GM21737 (cell line): ENCODE measurements around the gene SLC43A1.

ENCODE experiments used
- ATAC-seq: cut with Tn5 transposase; IDR thresholded peaks from one replicate; pipeline ENCODE4 v1.9.1; 2021; ENCODE audit warnings: mild to moderate bottlenecking, moderate library complexity; ENCODE audit not compliant: unreplicated experiment

Gene SLC43A1

DNA sequence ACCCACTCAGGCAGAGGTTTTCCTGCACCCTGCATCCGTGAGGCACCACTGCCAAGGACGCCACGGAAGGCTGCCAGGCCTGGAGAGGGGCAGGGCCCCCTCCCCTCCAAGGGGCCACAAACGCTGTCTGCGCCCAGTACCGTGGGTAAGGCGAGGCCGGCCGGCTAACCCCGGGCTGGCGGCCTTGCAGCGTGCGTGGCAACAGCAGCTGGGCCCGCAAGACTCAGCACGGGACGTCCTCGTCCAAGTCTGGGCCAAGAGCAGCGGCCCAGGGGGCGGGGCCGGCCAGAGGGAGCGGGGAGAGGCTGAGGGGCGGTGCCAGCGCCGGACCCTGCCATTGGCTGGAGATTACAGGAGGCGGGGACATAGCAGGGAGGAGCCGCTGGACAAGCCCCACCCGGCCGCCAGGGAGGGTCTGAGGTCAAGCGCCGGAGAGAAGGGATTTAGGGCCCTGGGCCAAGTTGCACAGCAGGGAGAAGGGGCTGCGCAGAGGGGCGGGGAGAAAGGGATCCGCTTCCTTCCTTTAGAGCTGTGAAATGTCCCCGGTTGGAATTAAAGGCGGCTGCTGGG, 16.0 kb downstream of the SLC43A1 start:
- peak; percentile 98 for ATAC-seq

DNA sequence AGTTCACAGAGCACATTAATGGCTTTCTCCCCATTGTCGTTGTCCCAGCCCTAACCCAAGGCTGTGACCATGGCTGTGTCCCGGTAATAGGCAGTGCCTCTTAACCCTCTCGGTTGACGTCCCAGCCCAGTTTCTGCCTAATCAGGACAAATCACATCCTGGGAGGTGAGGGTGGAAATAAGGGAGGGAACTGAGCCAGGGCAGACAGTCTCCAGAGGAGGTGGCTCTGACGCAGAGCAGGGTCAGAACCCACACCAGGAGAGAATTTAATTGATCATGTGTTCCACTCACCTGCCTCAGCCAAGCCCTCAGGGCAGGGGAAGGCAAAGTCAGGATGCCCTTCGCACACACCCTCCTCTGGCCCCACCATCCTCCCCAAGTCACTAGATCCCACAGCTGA, 17.0 kb downstream of the SLC43A1 start:
- ATAC-seq, result no peak

DNA sequence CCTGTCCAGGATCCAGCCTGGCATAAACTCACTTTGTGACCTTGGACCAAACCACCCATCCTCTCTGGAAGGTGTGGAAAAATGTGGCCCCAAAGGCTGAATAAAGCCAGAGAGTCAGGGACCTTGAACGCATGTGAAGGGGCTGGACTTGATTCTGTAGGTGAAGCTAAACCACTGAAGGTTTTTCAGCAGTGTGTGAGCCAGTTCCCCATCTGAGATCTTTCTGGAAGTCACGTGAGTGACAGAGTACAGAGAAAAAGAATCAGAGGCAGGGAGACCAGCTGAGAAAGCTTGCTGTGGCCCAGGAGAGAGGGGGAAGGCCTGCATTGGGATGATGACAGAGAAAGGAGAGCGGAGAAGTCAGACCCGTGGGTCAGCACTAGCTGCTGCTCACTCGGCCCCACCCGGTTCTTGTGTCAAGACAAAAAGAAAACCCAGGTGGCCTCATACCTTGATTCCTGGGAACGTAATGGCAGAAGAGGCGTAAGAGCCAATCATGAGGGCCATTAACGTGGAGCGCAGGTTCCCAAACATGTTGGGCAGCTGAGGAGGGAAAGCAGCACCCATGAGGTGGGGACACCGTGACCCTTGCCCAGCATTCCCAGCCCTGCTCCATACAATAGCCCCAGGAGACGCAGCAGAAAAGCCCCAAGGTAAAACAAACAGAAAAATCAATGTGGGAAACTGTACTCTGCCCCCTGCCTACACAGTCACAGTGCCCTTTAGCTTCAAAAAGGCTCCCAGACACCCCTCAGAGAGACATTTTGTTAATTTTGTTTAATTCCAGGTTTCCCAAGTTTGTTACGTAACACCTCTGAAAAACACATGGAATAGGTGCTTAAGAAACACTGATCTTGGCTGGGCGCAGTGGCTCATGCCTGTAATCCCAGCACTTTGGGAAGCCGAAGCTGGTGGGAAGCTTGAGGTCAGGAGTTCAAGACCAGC, 17.9 kb downstream of the SLC43A1 start:
- no peak for ATAC-seq

DNA sequence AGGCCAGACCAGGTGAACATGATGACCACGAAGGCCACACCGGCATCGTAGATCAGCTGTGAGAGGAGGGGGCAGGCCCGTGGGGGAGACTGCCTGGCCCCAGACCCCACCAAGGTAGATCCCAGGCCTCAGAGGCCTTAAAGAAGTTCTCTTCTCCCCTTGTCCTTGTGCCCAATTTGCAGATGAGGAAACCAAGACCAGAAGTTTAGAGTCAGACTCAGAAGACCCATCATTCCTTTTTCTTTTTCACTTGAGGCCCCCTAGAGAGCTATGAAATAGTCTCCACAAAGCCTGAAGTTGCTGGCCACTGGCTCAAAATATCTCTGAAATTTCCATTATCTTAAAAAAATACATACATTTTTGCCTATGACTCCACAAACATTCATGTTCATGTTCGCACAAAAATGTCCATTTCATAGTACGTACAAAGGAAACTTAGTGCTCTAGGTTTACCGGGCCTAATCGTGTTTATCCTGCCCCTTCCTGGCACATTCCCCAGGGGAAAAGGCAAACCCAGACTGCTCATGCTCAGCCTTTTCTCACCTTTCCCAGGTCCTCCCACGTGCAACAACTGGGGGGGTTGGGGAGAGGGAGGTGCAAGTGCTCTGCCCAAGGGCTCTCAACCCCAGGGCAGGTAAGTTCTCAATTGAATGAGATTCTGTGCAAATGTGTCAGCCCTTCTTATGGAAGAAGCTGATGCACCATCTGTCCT, 19.2 kb downstream of the SLC43A1 start:
- no peak for ATAC-seq

DNA sequence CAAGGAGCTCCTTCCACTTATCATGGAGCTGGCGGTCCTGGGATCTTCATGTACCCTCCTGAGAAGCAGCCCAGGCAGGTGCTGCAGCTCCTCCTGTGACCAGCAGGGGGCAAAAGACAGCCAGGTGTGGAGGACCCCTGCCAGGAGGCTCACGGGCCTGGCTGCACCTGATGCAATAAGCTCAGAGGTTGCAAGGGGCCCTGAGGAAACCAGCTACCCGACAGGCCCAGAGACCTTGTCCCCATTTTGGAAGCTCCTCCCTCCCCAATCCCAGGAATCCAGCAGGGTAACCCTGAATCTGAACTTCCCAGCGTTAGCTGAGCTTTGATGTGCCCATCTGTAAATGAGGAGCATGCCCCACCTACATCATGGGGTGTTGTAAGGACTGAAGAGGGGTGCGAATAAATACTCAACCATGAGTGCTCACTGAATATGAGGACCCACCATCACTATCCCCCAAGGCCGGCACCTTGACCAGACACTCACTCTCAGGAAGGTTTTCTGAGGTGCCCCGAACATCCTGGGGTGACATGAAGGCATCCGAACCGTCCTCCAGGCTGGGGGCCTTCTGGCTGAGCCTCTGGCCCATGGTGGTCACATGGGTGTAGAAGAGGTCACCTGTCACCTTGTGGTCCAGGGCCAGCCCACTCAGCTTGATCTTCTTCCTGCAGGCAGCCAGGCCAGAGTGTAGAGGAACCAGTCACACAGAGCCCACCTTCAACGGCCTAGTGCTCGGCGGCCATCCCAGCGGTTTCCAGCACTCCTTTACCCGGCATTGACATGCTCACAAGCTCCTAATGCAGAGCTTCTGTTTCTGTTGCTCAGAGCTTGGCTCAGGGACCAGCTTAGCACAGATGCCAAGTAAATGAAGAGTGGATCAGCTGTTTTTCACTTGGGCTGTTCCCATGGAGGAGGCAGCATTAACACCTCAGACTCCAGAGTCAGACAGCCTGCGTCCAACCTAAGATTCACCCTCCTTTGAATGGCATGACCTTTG, 21.7 kb downstream of the SLC43A1 start:
- ATAC-seq, result no peak

DNA sequence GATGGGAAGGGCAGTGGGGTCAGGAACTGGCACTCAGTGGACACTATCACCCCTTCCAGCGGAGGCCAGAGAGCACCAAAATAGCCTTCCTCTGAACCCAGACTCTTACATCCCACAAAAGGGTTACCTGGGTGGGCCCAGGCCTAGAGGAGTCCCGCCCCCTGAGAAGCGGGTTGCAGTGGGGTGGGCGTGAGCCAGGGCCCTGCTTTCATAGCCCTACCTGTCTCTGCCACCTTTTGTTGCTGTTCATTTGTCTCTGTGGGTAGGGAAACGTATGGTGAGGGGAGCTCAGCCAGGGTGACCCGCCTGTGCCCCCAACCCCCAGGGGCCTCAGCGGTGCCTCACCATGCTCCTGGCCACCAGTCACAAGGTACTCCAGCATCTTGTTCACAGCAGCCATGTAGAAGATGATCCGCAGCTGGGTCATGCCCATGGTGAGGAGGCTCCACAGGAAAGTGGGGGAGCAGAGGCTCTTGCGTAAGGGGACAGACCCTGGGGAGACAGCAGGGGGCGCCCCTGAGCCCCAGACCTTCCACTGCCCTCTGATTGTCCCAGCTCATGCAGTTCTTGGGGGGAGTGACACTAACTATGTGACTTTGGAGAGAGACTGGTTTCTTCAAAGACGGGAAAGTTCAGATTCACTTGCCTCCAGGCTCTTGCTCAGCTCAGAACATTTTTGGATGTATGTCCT, 24.0 kb downstream of the SLC43A1 start:
- no peak for ATAC-seq

DNA sequence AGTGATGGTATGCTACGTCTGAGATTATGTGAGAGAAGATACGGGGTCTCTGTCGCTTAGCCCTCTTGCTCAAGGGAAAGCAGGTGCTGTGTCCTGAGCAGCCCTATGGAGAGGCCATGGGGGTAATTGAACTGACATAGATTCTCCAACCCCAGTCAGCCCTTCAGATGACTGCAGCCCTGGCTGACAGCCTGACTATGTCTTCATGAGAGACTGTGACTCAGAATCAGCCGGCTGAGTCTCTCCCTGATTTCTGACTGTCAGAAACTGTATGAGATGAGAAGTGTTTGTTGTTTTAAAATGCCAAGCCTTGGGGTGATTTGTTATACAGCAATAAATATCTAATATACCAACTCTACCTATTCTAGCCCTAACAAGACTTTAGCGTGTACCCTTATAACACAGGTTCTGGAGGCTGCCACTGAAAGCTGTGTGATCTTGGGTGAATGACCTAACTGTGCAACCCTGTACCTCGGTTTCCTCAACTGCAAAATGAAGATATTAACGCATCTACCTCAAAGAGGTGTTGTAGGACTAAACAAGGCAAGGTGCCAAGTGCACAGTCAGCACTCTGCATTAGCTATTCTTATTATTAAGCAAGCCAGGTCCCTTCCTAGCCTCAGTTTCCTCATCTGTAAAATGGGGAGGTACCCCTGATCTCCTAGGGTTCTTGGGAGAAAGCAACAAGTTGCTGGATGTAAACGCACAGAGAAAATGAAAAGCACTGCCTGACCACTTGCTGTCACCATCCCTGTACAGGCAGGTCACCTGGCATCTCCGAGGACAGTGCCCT, 24.9 kb downstream of the SLC43A1 start:
- no peak for ATAC-seq

DNA sequence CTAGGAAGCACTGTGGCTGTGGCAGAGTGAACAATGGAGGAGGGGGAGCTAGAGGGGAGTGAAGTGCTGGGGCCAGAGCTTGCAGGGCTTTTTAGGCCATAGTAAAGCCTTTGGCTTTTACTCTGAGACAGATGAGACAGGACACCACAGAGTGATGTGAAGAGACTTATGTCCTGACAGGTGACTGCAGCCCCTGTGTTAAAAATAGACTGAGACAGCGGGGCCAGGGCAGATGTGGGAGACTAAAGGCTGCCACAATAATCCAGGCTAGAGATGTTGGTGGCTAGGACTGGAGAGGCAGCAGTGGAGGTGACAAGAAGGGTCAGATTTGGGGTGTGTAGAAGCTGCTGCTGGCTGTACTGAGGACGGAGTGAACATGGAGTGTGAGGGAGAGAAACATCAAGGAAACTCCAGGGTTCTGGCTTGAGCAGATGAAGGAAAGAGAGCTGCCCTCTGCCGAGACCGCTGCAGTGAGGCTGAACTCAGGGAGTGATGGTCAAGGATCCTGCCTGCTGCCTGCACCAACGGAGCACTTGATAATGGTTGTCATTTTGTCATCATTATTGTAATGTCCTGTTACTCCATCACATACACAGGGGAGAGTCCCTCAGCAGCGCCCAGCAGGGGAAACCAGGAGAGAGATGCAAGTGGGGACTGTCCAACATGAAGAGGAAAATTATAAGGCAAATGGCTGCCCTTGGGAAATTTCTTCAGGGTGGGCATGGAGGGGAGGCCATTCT, 27.4 kb downstream of the SLC43A1 start:
- no peak for ATAC-seq

DNA sequence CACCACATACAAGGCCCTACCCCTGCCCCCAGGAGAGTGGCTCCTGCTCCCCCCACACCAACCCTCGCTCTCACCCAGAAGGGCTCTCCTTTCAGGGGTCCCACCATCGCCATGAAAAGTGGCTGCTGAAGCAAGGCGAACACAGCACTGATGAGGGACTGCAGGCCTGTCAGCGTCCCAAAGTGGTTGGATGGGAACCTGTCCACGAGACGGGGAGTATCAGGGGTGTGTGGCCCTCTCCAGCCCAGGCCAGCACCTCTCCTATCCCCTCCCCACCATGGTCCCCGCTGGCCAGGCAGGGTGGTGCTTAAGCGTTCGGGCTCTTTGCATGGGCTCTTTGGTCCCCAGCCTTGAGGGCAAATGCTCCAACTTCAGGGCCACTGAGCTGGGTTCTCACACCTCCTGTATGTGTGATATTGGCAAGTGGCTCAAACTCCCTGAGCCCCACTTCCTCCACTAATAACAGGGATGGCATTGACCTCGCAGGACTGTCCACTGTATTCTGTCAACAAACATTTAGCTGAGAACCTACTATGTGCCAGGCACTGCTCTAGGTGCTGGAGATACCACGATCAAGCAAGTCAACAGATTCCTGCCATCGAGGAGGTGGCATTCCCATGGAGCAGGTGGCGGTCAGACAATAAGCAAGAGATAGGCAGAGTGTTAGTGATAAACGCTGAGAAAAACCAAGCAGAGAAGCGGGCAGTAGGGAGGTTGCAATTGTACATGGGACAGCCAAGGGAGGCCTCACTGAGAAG, 28.3 kb downstream of the SLC43A1 start:
- ATAC-seq, result no peak

DNA sequence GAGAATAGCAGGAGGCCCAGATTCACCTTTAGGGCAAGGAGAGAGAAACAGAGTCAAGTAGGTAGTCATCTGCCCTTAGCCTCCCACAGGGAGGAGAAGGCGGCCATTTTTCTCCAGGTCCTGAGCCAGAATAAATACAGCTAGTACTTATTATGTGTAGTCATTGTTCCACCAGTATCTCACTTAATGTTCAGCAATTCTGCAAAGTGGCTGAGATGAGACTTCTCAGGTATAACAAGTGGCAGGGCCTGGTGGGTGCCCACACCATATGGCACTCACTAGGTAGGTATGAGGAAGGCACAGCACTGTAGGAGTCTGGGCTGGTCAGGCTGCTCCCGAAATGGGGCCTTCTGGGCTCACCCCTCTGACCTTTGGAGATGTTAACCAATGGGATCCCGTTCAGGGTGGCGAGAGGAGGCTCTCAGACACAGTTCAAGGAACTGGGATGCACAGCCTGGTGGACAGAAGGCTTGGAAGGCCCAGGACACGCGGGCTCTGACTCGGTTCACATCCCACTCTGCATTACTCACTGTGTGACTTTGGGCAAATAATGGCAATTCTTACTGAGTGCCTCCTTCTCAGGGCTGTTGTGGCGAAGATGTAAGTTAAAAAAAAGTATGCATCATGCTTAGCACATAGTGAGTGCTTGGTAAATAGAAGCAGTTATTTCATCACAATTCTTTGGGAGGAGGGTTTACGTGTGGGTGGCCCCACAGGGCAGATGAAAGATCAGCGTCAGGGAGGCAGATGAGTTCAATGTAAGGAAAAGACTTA, 30.1 kb downstream of the SLC43A1 start:
- no peak for ATAC-seq

DNA sequence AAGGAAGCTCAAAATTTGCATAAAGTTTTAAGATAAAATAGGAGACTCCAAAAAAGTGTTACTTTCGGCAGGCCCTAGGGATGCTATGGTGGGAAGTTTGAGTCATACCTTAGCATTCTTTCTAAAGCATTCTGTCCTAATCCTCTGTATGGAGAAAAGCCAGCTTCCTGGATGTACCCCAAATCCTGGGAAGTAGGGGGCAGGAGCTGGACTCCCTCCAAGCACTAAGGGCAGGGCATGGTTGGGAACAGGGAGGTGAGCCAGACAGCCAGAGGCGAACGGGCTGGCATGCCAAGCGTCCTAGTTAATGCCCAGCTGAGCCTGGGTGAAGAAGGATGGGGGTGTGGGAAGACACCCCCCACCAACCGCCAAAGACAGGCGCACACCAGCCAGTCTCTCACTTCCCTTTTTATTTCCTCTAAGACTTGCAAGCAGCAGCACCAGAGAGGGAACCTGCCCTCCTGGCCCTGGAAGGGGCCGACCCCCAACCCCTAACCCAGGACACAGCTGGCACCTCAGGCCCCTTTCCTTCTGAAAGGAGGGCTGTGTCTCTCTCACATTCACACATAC, 31.3 kb downstream of the SLC43A1 start:
- no peak for ATAC-seq

DNA sequence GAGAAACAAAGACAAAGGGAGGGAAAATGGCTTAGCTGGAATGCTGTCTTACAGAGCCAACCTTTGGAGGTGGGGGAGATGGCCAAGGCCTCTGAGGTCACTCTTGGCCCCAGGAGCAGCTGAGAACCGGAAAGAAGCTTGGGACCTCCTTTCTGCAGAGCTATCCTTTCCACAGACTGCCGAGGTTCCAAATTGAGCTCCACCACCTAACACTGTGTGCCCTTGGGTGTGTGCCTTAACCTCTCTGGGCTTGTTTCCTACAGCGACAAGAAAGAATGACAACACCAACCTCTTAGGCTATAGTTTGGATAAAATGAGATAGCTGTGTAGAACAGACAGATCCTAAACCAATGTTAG, 32.0 kb downstream of the SLC43A1 start:
- ATAC-seq, result no peak

DNA sequence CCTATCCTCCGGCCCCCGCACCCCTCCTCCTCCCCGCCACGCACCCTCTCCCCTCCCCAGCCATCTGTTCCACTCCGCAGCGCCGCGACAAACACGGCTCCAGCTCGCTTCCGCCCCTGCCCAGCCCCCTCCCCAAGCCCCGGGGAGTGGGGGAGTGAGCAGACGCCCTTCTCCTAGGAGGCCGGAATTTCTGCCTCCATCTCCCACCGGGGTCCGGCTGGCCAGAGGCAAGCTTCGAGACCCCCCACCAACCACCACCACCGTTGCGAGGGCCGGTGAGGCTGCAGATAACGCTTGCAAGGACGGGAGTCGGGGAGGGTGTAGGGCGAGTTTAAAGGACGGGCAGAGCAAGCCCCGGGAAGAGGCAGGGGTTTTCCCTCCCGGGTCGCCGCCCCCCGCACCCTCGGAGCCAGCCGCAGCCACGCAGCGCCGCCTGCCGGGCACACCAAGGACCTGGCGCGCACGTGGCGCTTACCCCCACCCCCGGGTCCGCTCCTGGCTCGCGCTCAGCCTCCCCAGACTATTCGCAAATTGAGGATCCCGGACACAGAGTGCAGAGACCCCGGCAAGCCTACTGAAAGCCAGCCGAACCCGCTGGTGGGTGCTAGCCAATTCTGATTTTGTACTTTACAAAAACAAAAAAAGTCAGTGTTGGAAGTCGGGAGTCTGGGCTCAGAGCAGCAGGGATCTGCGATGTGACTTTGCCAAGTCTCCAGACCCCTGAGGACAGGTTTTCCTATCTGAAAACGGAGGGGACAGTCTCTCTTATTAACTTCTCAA, 32.5 kb downstream of the SLC43A1 start:
- peak; percentile 56 for ATAC-seq

DNA sequence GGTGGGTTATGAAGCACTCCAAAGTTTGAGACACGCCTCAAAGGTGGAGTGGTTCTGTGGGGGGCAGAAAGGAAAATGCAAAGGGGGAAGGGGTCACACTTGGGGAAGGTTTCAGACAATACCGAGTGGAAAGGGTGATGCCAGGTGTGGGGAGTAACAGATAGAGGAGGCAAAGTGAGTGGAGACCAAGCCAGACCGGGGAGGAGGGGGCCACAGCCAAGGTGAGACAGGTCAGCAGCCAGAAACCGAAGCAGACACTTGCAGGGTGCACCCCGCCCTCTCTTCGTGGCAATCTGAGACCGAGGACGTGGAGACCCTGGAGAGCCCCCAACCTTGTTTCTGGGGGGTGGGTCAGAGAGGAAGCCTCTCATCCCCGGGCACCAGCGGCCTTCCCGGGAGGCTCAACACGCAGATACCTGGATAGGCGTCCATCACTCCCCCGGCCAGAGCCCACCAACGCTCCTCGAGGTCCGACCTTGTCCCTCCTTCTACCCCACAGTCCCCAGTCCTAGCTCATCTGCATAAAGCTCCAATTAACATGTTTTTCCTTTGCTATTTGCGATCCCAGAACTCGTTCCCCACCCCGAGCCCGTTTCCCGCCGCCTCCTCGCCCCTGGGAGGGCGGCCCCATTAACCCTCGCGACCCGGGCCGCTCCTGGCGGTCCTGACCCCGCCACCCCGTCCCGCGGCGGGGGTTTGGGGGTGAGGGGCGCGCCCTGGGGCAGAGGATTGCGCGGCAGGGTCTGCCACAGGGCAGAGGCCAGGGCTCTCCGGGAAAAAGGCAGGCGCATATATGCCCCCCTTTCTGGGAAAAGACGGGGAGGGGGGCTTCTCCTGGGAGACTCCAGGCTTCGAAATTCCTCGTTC, 33.4 kb downstream of the SLC43A1 start:
- no peak for ATAC-seq

DNA sequence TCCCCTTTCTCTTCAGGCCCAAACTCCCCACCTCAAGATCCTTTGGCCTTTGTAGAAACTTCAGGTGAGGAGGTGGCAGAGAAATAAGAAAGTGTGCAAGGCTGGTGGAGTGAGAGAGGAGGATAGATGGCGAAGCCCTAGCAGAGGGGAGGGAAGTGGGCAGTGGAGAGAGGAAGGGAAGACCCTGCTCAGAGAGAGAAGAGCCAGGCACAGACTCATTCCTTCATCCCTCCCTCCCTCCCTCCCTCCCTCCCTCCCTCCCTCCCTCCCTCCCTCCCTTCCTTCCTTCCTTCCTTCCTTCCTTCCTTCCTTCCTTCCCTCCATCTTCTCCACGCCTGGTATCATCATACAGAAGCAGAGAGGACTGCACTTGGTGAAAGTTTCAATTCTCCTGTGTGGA, 34.2 kb downstream of the SLC43A1 start:
- no peak for ATAC-seq
